ENCODE results near the gene ZNF679.
"Not testable (repeated sequence)": the region's sequence is repeated elsewhere in the genome, so short reads cannot be mapped to it uniquely, and the experiment has no call there.

Gene ZNF679

GRCh38 chr7:64310426-64310825 lies 82.2 kb downstream of the ZNF679 start:
- no peak for DNase-seq (ENCODE audit: low spot score)

DNA sequence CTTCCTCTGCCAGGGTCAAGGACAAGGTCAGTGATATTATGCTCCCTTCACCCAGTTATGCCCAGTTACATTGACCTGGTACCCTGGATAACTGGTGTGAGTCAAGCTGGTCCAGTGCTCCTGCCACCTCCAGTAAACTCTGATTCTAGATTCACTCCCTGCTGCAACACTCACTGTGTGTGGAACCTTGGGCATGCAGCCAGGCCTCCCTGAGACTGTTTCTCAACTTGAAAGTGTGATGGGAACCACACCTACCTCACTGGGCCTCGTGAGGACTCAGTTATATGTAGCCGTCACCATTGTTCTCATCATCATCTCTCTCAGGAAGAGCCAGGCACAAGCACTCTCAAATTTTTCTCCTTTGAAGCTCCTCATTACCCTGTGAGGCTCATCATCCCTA lies 84.6 kb downstream of the ZNF679 start:
- no peak for DNase-seq (ENCODE audit: low spot score)

DNA sequence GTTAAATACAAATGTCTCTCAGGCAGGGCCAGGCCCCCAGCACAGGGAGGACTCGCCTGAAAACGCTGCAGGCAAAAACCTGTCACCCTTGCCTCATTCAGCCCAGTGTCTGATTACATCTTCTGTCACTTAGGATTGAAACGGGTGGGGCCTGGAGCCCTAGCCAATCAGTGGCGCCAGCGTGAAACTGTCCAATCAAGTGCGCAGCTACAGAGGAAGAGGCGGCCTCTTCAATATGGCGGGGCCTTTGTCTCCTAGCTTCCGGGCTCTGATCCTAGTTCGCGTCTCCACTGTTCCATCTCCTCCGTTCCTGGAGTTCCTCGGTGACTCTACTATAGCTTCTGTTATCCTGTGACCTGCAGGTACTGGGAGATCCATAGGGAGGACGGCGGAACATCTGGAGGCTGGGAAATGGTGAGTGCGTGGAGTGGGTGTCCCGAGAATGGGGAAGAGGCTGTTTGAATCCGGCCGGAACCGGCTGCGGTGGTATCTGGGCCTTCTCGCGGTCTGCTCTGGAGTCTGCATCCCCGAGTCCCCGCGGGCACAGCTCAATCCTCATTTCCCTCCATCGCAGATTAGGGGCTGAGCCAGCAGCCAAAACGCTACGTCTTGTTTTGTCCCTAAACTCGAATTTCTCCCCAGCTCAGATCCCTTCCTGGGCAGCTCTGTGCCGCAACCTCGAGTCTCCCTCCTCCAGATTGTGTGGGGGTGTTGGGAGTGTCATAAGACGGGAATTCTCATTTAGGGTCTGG lies 85.6 kb downstream of the ZNF679 start, which contains the start of gene ZNF736:
TSS of gene ZNF736 (plus strand) at position 222 of the 752 bp plus-strand sequence. CDS start at position 412, 190 bp downstream.
- DNase-seq (ENCODE audit: low spot score) = peak; percentile 97

DNA sequence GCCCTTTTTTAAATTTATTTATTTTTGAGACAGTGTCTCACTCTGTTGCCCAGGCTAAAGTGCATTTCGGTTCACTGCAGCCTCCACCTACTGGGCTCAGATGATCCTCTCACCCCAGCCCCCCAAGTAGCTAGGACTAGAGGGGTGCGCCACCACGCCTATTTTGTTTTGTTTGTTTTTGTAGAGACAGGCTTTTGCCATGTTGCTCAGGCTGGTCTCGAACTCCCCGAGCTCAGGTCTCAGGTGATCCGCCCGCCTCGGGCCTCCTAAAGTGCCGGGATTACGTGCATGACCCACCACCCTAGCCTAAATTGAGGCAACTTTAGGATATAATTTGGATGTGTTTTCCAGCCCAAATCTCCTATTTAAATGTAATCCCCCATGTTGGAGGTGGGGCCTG lies 86.3 kb downstream of the ZNF679 start:
- DNase-seq (ENCODE audit: low spot score) = no peak

GRCh38 chr7:64316031-64316742 lies 87.9 kb downstream of the ZNF679 start:
- DNase-seq (ENCODE audit: low spot score) = not testable (repeated sequence)
